HG03060 (cell line): Measurements from ENCODE around the gene GRAPL.
A peak's percentile ranks its signal among the peaks of the same experiment; 100 is the strongest.
"Not testable (repeated sequence)": the region's sequence is repeated elsewhere in the genome, so short reads cannot be mapped to it uniquely, and the experiment has no call there.

Source experiments
- ATAC-seq: cut with Tn5 transposase; IDR thresholded peaks from one replicate; pipeline ENCODE4 v1.9.1; 2021; ENCODE audit warnings: low read depth, moderate number of reproducible peaks; ENCODE audit not compliant: unreplicated experiment

The GRAPL gene

DNA sequence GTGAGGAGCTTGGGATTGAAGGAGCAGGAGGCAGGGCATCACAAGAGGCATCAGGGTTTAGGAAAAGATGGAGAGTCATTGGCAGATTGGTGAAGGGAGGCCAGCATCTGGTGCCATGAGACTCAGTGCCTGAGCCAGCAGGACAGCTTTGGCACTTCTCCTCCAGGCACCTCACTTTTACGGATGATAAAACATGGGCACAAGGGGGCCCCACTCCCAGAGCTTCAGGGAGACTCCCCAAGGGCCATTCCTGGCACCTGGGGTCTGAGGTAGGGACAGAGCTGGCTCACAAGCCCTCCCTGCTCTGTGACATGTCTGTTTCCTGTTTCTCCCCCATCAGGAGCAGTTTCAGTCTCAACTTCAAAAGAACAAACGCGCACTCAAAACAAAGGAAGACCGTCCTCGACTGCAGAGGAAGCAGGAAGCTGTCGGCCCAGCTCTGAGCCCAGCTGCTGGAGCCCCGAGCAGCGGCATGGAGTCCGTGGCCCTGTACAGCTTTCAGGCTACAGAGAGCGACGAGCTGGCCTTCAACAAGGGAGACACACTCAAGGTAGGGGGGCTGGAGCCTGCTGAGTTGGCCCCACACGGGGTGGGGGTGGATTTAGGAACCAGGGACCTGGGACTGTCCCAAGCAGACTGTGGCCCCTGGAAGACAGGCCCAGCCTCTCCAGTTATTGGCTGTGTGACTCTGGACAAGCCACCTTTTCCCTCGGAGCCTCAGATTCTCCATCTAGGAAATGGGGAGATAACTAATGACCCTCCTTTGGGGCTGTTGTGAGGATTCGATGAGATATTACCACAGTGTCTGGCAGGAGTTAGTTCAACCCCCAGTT lies at the start of gene GRAPL:
TSS of gene GRAPL (plus strand) at position 442 of the 833 bp plus-strand sequence. CDS start at position 473, 31 bp downstream.
- ATAC-seq, result not testable (repeated sequence)

DNA sequence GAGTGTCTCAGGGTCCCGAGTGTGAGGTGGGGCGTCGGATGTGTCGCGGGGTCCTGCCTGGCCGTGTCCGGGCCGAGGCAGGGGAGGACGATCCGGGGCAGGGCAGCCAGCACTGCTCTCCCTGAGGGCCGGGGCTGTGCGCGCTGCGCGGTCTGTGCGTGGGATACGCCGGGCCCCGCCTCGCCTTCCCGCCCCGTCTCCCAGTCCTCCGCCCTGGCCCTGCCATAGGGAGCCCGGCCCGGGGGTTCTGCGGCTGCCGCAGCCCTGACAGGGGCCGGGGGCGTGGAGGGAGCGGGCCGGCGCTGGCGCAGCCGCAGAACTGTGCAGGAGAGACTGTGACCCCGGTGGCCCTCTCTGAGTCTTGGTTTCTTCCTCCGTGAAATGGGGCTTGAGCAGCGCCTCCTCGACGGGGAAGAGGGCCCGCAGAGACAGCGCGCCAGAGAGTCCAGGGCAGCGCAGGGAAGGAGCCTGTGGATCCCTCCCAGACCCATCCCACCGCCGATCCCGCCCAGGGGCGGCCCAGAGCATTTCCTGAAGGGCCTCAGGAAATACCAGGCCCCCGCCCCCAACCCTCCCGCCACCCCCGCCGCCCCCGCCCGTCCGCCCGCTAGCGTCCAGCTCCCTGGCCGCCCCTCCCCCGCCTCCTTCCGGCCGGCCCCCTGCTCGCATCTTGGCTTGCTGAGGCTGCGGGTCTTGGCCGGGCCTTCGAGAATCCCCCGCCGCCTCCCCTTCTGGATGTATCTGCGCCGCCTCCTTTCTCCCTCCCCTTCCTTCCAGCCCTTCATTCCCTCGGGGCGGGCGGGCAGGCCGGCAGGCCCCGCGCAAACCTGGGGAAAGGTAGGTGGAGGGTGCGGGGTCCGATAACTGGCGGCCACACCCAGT lies 38.3 kb upstream of the GRAPL start:
- ATAC-seq, result not testable (repeated sequence)

DNA sequence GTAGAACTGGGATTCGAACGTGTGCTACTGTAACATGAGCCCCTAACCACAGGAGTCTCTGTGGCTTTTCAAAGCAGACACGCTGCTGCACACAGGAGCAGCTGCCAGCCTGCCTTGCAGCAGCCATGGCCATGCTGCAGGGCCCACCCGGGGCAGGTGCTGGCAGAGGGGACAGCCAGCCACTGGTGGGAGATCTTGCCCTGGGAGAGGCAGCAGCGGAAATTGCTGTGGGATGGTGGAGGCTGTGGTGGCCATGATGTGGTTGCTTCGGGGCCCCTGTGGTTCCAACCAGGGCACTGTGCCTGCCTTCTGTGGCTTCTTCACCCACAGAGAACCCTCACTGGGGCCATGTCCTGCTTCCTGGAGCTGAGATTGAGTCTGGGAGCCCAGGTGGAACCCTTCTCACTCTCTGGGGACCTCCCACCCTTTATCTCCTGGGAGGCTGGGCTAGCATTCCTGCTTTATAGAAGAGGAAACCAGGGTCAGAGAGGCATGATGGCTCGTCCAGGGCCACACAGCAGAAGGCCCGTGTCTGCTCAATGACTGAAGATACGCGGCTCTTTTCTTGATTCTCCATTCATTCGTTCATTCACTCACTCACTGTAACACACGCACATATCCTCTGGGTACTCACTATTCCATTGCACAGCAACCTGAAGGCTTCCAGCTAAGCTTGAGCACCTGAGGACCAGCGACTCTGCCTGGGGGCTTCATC lies 37.2 kb upstream of the GRAPL start:
- not testable (repeated sequence) for ATAC-seq

DNA sequence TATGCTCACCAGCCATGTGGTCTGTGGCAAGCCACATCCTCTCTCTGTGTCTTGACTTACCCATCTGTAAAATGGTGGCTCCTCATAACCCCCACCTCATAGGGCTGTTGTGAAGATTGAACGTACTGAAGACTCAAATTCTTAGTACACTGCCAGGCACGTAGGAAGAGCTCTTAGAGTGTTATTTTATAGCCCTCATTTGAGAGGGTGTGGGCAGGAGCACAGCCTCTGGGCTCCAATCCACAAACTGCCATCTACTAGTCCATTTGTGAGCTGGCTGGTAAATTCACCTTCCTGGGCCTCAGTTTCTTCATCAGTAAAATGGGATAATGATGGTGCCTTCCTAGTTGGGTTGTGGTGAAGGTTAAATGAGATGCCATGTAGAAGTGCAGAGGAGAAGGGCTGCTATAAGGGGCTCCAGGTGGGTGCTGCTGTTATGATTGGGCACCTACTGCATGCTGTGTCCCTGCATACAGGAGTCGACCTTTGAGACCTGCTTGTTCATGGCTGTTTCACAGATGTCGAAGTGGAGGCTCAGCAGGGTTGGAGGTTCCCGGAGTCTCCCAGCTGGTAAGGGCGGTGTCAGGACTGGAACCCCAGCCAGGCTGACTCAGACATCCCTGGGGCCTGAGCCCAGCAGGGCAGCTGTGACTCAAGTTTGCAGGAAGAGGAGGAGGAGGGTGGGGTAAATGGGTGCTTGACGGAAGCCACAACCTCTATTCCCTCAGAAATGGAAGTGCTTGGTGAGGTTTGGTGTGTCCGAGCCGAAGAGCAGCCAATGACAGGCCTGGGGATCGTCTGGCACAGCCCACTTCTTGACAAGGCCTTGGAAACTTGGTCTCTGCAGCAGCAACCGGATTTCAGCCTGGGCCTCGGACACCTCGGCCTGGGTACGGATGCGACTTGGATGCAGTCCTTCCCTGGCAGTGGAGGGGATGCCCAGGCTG lies 34.4 kb upstream of the GRAPL start:
- not testable (repeated sequence) for ATAC-seq

DNA sequence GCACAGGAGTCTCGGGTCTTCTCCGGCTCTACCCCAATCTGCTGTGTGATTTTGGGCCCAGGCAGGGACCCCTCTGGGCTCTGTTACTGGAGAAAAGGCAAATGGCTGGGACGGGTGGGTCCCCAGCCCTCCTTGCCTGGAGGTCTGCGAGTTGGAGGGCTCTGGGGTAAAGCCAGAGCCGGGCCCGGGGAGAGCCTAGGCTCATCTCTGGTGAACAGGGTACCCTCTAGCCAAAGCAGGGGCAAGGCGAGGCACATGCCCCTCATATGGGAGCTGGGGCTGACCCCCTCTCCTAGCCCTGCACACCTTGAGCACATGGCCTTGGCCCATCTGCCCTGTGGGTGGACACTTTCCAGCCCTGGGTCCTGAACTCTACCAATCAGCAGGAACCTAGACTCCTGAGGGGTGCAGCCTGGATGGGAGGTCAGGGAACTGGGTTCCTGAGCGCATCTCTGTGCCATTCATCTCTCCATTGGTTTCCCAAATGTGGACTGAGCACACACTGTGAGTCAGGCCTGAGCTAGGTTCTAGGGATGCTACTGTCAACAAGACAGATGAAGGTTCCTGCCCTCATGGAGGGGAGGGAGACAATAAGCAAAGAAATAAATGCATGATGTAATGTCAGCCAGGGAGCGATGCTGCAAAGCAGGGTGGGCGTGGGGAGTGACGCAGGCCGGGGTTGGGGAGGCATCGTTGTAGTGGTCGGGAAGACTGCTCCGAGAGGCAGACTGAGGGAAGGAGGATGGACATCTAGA lies 33.5 kb upstream of the GRAPL start:
- ATAC-seq, result not testable (repeated sequence)

DNA sequence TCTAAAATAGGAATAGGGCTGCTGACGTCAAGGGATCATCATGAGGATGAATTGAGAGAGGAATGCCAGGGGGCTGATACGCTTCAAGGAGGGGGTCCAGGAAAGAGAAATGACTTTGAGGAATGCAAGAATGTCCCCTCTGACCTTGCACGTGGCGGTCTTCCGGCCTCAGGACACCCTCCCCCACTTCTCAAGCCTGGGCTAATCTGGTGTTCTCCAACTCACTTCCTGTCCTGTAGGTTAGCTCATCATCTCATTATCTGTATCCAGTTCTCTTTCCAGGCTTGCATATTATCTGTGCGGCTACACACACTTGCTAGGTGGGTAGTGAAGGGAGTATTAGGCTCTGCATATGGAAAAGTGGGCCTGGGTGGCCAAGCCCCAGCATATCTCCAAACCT lies 18.9 kb upstream of the GRAPL start:
- ATAC-seq, result not testable (repeated sequence)

DNA sequence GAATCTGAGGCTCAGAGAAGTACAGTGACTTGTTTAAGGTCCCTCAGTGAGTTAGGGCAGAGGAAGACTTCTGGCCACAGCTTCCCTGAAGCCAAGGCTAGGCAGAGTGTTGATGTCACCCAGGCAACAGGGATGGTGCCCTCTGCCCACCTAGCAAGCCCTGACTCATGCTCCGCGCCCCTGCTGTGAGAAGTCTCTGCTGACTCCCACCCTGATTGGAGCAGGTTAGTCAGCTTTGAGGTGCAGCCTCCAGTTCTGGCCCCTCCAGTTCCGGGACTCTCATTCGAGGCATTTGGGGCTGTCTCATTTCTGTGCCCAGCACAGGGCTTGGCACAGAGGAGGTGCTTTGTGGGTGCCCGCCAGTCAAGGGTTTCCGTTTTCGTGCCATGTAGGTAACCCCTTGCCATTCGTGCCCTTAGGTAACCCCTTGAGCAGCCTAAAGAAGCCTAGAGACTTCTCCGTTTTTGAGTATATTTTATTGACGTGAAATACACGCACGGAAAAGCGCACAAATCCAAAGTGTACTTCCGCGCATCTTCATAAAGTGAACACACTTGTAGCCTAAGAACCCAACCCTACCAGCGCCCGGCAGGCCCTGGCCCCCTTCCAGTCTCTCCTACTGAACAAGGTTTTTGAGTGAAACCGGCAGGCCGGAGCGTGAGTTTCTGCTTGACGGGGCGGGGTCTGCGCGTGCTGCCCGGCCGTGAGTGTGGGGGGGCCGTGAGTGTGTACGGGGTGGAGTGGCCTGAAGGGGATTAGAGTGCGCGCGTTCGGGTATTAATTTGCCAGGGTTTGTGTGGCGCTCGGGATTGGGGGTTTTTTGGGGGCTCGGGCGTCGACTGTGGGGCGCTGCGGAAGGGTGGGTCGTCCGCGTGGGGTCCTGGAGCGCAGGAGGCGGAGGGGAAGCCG lies 16.9 kb upstream of the GRAPL start:
- ATAC-seq, result peak; percentile 8

DNA sequence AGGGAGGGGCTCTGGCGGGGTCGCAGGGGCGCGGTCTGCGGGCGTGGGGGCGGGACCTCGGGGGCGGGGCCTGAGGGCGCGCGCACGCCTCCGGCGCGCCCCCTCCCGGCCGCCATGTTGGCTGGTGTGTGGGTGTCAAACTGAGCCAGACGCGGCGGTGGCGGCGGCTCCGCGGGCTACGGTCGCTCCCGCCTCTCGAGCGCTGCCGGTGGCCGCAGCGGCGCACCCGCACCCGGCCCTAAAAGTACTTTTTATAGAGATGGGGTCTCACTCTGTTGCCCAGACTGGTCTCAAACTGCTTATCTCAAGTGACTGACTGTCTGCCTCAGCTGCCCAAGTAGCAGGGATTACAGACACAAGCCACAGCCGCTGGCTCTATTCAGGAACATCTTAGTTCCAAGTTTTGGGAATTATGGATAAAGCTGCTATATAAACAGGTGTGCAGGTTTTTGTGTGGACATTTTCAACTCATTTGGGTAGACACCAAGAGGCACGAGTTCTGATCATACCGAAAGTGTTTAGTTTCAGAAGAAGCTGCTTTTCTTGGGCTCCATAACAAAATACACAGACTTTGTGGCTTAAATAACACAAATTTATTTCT lies 16.2 kb upstream of the GRAPL start:
- peak; percentile 63 for ATAC-seq

DNA sequence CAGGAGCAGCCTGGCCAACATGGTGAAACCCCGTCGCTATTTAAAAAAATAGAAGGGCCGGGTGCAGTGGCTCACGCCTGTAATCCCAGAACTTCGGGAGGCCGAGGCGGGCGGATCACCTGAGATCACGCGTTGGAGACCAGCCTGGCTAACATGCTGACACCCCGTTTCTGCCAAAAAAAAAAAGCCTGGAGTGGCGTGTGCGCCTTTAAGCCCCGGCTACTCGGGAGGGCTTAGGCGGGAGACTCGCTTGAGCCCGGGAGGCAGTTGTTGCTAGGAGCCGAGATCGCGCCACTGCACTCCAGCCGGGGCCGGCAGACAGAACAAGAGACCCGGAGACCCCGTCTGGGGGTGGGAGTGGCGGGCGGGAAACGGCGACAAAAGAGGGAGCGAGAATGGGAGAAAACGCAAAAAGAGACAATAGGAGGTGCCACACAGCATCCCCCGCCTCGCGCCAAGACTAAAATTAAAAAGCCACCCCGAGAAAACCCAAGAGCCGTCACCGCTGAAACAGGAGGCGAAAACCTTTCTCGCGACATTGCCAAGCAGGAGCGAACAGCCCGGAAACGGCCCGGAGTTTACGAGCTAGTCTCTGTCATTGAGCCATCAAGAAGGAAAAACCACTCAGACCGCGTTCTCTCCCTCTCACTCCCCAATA lies 15.5 kb upstream of the GRAPL start:
- not testable (repeated sequence) for ATAC-seq

DNA sequence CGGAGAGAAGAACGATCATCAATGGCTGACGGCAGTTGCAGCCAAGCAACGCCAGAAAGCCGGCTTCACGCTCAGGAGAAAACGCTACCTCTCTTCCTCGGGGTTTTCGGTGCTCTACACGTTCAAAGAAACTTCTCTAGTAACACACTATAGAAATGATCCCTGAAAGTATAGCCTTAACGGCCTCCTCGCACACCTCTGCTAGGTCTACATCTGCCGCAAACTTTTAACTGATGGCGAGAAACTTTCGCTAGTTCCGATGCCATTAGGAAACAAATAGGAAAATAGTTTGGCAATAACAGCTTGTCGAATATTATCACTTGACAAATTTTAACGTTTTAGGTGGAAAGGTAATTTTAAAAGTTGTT lies 14.9 kb upstream of the GRAPL start:
- ATAC-seq, result not testable (repeated sequence)

DNA sequence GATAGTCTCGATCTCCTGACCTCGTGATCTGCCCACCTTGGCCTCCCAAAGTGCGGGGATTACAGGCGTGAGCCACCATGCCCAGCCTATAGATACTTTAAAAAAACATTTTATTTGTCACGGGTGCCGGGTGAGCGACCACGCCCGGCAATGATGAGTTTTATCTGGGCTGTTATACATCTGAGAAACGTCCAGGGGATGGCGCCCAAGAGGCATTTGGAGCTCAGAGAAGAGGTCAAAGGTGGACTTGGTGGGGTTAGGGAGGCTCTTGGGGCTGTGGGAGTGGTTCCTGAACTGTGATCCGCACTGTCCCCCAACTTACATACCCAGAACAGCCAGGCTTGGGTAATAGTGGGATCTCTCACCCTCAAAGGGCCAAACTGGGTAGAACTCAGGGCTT lies 8.7 kb upstream of the GRAPL start:
- not testable (repeated sequence) for ATAC-seq

DNA sequence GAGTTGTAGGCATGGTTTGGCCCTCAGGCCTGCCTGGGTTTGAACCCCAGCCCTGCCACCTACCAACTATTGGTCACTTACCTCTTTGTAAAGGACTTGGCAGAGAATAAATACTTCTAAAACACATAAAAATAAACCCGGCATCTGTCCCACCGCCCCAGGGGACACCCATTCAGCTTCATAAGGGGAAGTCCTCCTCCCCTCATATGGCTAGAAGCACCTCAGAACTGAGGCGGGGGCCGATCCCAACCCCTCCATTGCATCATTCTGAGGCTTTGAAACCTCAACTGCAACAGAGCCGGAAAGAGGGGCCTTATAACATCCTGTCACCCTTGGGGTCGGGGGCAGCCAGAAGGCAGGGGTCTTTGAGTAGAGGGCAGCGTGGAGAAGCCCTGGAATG lies 2.1 kb upstream of the GRAPL start:
- ATAC-seq, result not testable (repeated sequence)

DNA sequence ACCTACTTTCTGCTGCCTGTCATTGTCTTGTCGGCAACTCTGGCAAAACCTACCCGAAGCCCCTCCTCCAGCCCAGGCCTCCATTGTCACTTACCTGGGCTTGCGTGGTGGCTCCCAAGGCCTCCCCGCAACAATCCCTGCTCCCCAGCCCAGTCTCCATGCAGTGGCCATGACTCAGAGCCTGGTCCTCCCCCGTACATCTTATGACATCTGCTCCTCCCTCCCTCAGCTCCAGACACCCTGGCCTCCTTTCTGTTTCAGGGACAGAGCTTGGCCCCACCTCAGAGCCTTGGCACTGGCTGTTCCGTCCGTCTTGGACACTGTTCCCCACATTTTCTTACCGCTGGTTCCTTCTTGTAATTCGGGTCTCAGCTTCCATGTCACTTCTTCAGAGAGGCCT lies 2.1 kb downstream of the GRAPL start:
- not testable (repeated sequence) for ATAC-seq

DNA sequence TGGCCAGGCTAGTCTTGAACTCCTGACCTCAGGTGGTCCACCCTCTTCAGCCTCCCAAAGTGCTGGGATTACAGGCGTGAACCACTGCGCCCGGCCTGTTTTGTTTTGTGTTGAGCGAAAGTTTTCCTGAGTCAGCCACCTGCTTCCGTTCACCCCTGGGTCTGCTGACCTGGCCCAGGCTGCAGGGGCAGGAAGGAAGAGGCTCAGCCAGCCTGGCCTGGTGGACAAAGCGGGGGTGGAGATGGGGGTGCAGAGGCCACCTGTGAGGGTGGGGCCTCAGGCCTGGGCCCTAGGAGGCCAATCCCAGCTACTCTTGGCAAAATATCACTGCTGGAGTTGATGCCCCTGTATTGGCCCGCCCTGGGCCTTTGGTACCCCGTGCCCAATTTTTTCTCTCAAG lies 3.7 kb downstream of the GRAPL start:
- not testable (repeated sequence) for ATAC-seq

DNA sequence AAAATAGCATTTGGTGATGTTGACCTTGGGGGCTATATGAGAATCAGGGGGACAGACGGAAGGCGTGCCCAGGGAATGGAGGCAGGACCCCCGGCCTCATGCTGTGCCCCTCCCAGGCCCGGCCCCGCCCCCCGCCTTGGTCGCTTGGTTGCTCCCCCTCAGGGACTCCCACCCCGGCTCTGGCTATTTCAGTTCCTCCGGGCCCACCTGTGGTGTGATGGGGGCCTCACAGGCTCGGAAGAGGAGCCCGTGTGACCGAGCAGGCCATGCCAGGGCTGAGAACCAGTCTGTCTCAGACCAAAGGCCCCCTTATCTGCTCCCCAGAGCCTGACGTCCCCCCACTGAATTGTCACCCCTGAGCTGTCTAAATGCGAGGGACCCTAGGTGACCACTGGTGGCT lies 4.4 kb downstream of the GRAPL start:
- not testable (repeated sequence) for ATAC-seq

DNA sequence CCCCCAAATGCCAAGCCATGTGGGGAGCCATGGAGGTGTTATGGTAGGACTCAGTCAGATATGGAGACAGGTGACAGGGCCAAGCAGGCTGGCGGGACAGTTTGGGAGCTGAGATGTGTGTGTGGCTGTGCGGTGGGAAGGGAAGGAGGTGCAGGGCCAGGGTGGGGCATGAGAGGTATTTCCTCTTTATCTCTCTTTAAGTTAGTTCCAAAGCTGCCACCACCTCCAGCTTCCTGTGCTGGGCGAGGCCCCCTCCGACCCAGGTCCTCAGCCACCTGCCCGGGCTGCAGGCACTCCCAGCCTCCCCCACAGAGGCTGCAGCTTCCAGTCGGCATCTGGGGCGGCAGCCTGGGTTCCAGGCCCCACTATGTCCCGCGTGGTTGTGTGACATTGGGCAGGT lies 6.4 kb downstream of the GRAPL start:
- not testable (repeated sequence) for ATAC-seq

DNA sequence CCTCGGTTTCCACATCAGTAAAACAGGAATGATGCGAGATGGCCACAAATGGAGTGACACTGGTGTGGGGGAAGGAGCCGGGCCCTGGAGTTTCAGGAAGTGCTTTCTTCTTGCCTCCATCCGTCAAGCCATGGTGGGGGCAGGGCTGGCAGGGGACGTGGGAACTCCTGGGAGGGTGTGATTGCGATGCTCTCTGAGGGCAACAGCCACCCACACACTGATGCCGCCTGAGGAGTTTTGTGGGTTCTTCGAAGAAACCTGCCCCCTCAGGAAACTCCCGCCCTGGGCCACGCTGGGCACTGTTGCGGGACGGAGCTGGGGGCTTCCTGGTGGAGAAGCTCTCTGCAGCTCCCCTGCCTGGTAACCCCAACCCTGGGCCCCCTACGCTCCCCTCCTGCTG lies 8.0 kb downstream of the GRAPL start:
- not testable (repeated sequence) for ATAC-seq
